ENCODE data around the gene CFAP45.

- no peak for TF ChIP-seq POLR2A (IDR thresholded peaks at IDR 0.05)
- TF ChIP-seq, protein P1, sequence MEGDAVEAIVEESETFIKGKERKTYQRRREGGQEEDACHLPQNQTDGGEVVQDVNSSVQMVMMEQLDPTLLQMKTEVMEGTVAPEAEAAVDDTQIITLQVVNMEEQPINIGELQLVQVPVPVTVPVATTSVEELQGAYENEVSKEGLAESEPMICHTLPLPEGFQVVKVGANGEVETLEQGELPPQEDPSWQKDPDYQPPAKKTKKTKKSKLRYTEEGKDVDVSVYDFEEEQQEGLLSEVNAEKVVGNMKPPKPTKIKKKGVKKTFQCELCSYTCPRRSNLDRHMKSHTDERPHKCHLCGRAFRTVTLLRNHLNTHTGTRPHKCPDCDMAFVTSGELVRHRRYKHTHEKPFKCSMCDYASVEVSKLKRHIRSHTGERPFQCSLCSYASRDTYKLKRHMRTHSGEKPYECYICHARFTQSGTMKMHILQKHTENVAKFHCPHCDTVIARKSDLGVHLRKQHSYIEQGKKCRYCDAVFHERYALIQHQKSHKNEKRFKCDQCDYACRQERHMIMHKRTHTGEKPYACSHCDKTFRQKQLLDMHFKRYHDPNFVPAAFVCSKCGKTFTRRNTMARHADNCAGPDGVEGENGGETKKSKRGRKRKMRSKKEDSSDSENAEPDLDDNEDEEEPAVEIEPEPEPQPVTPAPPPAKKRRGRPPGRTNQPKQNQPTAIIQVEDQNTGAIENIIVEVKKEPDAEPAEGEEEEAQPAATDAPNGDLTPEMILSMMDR (IDR thresholded peaks at IDR 0.05): no peak
These were observed 64.6 kb downstream of the CFAP45 start for GRCh38 chr1:159835356-159835755.
